ENCODE data around the gene SELENOW. TPM values are rescaled to one million over a fixed set of nuclear protein-coding genes. Genes with fewer than 3 reads are reported as not detected.
"Not testable (repeated sequence)": the region's sequence is repeated elsewhere in the genome, so short reads cannot be mapped to it uniquely, and the experiment has no call there.

Gene SELENOW
- total RNA-seq, 1 donor from 2014 or later: 1,300 TPM

DNA sequence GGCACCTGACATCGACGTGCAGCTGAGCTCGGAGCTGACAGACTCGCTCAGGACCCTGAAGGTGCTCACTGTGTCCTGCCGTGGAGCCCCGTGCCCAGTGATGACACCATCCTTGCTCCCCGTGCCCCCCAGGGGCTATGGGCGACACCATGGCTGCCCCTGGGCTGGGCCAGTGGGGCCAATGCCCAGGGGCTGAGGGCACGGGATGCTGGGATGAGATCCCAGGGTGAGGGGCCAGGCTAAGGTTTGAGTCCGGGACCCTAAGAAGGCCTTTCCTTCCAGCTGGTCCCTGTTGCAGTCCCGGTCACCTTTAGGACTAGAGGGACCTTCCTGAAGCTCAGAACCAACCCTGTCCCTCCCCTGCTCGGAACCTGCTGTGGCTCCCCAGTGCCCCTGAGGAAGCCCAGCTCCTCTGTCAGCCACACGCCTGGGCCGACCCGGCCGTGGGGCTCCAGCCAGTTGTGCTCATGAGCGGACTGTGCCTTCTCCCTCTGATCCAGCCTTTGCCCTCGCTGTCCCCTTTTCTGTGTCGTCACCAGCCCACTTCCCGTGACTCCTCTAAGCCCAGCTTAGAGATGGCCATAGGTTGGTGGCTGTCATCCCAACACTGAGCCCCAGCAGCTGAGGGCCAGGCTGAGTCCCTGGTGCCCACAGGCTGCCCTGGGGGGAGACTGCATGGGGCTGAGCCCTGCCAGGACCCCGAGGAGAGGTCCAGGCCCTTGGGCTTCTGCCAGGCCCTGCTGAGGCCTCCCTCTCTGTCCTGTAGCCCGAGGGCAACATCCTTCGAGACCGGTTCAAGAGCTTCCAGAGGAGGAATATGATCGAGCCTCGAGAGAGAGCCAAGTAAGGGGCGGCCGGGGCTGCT, 22.5 kb upstream of the SELENOW start:
- ATAC-seq (no peak), DNase-seq (no peak)
- intact Hi-C loops (cut with micrococcal nuclease): no loop called here

DNA sequence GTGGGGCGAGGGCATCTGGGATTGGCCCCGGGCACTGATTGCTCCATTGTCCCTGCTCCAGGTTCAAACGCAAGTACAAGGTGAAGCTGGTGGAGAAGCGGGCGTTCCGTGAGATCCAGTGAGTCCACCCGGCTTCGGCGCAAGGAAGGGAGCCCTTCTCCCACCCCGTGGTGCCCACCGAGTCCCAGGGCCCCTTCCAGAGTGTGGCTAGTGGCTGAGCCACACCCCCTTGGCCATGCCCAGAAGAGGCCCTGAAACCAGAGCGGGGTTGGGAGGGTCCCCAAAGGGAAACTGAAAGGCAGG, 21.9 kb upstream of the SELENOW start:
- no peak for DNase-seq
- ATAC-seq: no peak
- intact Hi-C loops (cut with micrococcal nuclease): no loop called here

DNA sequence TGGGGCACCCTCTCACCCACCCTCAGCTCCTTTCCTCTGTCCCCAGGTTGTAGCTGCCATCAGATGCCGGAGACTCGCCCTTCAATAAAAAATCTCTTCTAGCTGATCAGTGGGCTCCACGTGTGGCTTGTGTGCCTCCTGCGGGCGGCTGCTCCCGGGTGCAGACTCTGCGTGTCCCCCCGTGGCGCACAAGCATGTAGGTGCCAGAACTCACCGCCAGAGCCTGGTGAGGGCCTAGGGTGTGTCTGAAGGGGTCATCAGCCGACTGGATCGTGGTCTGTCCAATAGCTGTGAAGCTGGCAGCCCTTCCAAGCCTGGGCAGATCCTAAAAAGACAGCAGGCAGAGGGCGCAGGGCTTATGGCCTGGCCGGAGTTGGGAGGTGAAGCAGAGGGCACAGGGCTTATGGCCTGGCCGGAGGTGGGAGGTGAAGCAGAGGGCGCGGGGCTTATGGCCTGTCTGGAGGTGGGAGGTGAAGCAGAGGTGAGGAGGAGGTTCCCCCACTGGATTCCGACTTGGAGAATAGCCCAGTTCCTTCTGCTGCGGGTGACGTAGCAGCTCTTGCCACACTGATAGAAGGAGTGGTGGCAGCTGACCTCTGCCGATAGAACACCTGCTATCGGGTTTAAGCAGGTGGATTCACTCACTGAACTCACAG, 21.4 kb upstream of the SELENOW start:
- DNase-seq (no peak), ATAC-seq (peak; percentile 34)
- intact Hi-C loops (cut with micrococcal nuclease): no loop called here

GRCh38 chr19:47757617-47758442, 20.7 kb upstream of the SELENOW start:
- ATAC-seq (no peak), DNase-seq (no peak)
- intact Hi-C loops (cut with micrococcal nuclease): no loop called here

GRCh38 chr19:47758443-47758804, 20.1 kb upstream of the SELENOW start:
- intact Hi-C loops (cut with micrococcal nuclease): no loop called here
- no peak for DNase-seq
- no peak for ATAC-seq

DNA sequence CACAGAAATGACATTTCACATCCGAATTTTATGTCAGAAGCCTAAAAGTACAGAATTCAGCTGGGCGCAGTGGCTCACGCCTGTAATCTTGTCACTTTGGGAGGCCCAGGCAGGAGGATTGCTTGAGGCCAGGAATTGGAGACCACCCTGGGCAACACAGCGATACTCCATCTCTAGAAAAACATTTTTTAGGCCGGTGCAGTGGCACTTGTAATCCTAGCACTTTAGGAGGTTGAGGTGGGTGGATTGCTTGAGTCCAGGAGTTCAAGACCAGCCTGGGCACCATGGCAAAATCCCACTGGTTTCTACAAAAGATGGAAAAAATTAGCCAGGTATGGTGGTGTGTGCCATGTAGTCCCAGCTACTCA, 17.9 kb upstream of the SELENOW start:
- DNase-seq (no peak), ATAC-seq (no peak)
- intact Hi-C loops (cut with micrococcal nuclease): no loop called here

DNA sequence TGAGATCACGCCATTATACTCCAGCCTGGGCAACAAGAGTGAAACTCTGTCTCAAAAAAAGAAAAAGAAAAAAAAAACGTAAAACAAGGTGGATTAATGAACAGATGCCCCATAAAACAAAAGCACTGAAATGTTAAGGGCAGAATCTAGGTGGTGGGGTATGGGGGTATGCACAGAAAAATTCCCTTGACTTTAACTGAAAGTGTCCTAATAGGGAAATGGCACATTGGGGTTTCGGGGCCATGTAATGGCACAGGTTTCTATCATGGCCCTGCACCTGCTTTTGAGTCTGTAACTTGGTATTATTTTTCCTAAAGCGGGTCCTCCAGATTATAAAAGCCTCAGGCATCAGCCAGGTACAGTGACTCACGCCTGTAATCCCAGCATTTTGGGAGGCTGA, 16.9 kb upstream of the SELENOW start:
- intact Hi-C loops (cut with micrococcal nuclease): no loop called here
- DNase-seq (no peak), ATAC-seq (no peak)

GRCh38 chr19:47762151-47762550, 16.4 kb upstream of the SELENOW start:
- ATAC-seq: no peak
- DNase-seq: no peak
- intact Hi-C loops (cut with micrococcal nuclease): no loop called here

DNA sequence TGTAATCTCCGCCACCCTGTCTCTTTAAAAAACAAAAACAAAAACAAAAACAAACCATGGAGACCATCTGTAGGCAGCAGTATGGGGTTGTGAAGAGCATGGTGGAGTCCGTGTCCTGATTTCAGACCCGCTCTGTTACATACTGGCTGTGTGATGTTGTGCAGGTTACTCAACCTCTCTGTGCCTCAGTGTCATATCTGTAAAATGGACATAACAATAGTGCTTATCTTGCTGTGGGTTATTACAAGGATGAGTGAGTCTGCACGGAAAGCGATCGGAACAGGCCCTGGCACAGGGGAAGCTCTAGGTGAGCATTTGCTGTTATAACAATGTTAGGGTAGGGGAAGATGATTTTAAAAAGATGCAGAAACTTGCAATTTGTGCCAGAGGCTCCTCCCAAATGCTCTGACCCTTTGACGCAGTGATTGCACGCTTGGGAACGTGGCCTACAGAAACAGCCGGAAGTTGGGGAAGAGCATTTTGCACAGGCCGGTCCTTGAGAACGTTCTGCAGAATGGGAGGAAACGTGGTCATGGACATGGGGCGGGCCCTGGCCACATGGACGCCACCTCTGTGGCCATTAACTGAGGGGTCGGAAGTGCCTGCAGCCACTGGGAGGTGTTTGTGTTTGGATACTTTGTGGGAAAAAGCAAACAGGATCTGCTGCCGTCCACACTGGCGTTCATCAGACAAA, 15.7 kb upstream of the SELENOW start:
- intact Hi-C loops (cut with micrococcal nuclease): no loop called here
- DNase-seq (peak; percentile 50), ATAC-seq (peak; percentile 71)

GRCh38 chr19:47764705-47765104, 13.8 kb upstream of the SELENOW start:
- DNase-seq; ATAC-seq; intact Hi-C loops (cut with micrococcal nuclease): not testable (repeated sequence)

DNA sequence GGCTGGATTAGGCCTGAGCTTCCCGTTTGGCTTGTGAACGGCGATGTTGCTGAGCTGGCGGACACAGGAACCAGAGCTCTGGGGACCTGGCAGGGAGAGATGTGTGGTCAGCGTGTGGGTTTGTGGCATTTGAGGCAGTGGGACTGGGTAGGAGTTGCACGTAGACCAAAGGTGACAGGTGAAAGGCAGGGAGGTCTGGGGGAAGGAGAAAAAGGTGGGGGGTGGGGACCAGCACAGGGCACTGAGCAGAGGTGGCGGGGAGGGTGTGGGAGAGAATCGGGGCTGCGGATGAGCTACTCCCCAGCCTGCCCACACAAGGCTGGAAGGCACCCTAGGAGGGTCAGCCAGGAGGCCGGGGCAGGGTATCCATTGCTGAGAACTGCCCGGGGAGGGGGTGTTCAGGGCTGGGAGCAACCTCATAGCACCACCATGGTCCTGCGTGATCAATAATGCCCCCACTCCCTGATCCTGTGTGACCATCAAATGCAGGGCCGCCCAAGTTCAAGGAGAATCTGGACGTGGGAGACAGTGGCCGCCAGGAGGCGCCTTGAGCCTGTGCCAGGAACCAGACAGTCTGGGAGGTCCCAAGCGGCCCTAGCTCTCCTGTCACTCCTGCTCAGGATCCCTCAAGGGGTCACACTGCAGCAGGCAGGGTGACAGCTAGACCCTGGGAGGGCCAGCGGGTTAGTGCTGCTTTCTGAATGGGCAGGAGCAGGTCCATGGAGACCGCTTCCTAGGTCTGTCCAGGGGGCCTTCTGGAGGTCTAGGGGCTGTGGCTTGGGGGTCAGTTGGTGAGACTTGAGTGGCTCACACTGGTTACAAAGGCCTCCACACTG, 12.8 kb upstream of the SELENOW start:
- ATAC-seq (peak; percentile 74), DNase-seq (peak; percentile 86)
- intact Hi-C loops (cut with micrococcal nuclease): loop anchor here (2.0 kb wide), 1 partner anchor 23 kb away; no protein-coding TSS in a partner anchor

DNA sequence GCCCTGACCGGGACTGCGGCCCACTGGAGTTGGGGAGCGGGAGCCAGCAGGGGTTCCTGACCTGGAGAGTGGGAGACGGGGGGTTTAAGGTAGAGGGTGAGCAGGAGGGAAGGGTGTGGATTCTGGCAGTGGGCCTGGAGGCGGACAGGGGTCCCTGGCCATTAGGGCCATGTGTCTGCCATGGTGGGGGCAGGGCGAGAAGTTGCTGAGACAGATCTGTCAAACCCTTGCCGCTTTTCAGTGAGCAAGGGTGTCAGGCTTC, 12.2 kb upstream of the SELENOW start:
- no peak for ATAC-seq
- intact Hi-C loops (cut with micrococcal nuclease): loop anchor here (2.0 kb wide), 1 partner anchor 23 kb away; no protein-coding TSS in a partner anchor
- no peak for DNase-seq

DNA sequence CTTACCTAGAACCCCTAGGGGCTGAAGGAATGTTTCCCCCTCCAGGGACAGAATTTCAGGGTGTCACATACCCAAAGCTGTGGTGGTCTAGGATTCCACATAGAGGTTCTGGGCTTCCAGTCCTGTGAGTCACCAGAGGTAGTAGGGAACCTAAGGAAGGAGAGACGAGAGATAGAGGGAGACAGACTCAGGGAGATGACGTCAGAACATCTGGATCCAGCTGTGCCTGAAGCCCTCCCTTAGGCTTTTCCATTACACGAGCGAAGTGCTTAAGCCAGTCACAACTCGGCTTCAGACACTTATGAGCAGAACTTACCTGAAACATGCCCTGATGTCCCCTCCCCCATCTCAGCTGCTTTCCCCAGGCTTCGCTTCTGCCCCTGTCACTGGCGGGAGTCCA, 11.8 kb upstream of the SELENOW start:
- DNase-seq (no peak), ATAC-seq (no peak)
- intact Hi-C loops (cut with micrococcal nuclease): loop anchor here (2.0 kb wide), 1 partner anchor 22 kb away; no protein-coding TSS in a partner anchor

- DNase-seq: no peak
- ATAC-seq: no peak
- intact Hi-C loops (cut with micrococcal nuclease): loop anchor here (2.0 kb wide), 1 partner anchor 21 kb away; no protein-coding TSS in a partner anchor
Observed at GRCh38 chr19:47767349-47767748, 11.2 kb upstream of the SELENOW start.

GRCh38 chr19:47768604-47769003, 9.9 kb upstream of the SELENOW start:
- no peak for DNase-seq
- ATAC-seq: no peak
- intact Hi-C loops (cut with micrococcal nuclease): no loop called here

GRCh38 chr19:47769534-47769933, 9.0 kb upstream of the SELENOW start:
- ATAC-seq (no peak), DNase-seq (no peak)
- intact Hi-C loops (cut with micrococcal nuclease): no loop called here

DNA sequence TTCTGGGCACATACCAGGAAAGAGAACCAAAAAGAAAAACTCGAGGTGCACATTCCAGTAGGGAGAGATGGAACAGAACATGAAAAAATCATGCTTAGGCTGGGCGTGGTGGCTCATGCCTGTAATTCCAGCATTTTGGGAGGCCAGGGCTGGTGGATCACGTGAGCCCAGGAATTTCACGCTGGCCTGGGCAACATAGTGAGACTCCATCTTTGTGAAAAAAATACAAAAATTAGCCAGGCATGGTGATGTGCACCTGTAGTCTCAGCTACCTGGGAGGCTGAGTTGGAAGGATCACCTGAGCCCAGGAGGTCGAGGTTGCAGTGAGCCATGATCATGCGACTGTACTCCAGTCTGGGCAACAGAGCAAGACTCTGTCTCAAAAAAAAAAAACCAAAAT, 7.2 kb upstream of the SELENOW start:
- DNase-seq; intact Hi-C loops (cut with micrococcal nuclease); ATAC-seq: not testable (repeated sequence)

DNA sequence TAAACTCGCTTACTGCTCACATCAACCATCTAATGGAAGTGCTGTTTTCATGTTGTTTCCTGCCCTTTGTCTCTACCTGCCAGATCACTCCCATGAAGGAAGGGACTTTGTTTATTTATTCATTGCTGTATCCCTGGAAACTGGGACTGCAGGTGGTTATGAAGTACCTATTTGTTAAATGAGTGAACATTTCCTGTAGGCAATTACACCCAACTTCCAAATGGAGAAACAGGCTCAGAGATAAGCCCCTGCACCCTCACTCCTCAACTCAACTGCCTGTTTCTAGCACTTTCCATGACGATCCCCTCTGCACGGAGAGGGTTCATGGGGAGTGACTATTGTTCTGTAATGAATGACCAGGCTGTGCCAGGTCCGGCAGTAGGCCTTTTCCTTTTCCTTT, 1.9 kb upstream of the SELENOW start:
- ATAC-seq: no peak
- DNase-seq: no peak
- intact Hi-C loops (cut with micrococcal nuclease): no loop called here
